ENCODE results near the gene ROMO1. TPM values are rescaled to one million over a fixed set of nuclear protein-coding genes. Genes with fewer than 3 reads are reported as not detected.

The ROMO1 gene
- total and polyA plus RNA-seq, 2 experiments from 2014 or later = 285 to 634 TPM

DNA sequence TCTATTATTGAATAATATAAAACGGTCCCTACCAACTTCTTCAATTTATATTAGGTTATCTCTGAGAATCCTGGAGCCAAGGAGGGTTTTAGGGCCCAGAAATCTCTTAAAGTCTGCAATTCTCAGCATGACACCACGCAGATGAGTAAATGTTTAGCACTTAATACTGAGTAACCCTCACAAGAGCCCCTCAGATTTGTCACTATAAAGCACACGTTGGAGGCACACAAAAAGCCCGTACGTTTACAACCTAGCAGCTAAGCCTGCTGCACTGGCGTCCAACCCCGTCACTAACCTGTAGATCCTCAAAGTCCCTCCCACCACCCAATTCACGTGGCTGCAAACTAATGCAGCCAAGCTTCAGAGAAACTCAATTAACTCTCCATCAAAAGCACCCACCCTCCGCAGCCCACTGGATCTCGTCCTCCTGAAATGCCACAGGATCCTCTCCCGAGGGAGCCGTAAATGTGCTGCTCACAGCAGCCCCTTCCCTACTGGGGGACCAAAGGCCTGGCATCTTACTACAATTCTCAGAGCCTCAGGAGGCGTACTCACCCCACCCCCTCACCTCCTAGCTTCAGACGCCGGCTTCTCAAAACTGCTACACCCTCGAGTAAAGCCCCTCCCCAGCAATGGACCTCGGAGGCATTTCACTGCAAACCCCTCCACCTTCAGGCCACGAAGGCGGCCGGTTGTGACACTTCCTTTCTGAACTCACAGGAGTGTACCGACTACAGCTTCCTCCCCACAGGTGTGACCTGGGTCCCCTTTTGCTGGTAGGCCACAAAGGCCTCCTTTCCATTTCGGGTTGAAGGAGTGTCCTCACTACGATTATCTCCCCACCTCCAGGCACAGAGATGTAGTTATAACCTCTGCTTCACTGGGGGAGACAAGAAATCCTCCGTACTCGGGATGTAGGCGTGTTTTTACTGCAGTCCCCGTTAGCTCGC is 35.4 kb upstream of the ROMO1 start:
- TF ChIP-seq, protein P1, sequence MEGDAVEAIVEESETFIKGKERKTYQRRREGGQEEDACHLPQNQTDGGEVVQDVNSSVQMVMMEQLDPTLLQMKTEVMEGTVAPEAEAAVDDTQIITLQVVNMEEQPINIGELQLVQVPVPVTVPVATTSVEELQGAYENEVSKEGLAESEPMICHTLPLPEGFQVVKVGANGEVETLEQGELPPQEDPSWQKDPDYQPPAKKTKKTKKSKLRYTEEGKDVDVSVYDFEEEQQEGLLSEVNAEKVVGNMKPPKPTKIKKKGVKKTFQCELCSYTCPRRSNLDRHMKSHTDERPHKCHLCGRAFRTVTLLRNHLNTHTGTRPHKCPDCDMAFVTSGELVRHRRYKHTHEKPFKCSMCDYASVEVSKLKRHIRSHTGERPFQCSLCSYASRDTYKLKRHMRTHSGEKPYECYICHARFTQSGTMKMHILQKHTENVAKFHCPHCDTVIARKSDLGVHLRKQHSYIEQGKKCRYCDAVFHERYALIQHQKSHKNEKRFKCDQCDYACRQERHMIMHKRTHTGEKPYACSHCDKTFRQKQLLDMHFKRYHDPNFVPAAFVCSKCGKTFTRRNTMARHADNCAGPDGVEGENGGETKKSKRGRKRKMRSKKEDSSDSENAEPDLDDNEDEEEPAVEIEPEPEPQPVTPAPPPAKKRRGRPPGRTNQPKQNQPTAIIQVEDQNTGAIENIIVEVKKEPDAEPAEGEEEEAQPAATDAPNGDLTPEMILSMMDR (IDR thresholded peaks at IDR 0.05; ENCODE audit: poor library complexity) = no peak
- no peak for TF ChIP-seq EZH2phosphoT487 (IDR thresholded peaks at IDR 0.05; ENCODE audit: low read depth, severe bottlenecking, unreplicated experiment)
- no peak for TF ChIP-seq EZH2 (IDR thresholded peaks at IDR 0.05; ENCODE audit: borderline replicate concordance)
- peak; percentile 68 for DNase-seq (ENCODE audit: low spot score)
- 1% methylated on average over 28 of the region's 28 CpGs for WGBS (ENCODE audit: low lambda C conversion rate, missing lambda C conversion rate)
- peak overlapping the region; percentile 94 for H3K27ac ChIP-seq
- H3K36me3 ChIP-seq (replicated peaks; ENCODE audit: insufficient read depth, low read depth) = no peaks in the 10 kb centered on the region
- H3K9me2 ChIP-seq (replicated peaks; ENCODE audit: insufficient read depth) = no peaks in the 10 kb centered on the region
- H3K27me3 ChIP-seq = no peaks in the 10 kb centered on the region
- H3K79me2 ChIP-seq = peaks cover 58% of the 10 kb centered on the region
- peak overlapping the region; percentile 36 for H2AFZ ChIP-seq
- H3K9me3 ChIP-seq (ENCODE audit: low read depth) = no peaks in the 10 kb centered on the region
- peak overlapping the region; percentile 97 for H3K4me2 ChIP-seq
- peak overlapping the region; percentile 94 for H3K4me3 ChIP-seq
- H3K4me1 ChIP-seq (ENCODE audit: insufficient read depth) = peaks cover 23% of the 10 kb centered on the region
- H4K20me1 ChIP-seq (ENCODE audit: insufficient read depth, poor library complexity, severe bottlenecking) = peaks cover 50% of the 10 kb centered on the region

DNA sequence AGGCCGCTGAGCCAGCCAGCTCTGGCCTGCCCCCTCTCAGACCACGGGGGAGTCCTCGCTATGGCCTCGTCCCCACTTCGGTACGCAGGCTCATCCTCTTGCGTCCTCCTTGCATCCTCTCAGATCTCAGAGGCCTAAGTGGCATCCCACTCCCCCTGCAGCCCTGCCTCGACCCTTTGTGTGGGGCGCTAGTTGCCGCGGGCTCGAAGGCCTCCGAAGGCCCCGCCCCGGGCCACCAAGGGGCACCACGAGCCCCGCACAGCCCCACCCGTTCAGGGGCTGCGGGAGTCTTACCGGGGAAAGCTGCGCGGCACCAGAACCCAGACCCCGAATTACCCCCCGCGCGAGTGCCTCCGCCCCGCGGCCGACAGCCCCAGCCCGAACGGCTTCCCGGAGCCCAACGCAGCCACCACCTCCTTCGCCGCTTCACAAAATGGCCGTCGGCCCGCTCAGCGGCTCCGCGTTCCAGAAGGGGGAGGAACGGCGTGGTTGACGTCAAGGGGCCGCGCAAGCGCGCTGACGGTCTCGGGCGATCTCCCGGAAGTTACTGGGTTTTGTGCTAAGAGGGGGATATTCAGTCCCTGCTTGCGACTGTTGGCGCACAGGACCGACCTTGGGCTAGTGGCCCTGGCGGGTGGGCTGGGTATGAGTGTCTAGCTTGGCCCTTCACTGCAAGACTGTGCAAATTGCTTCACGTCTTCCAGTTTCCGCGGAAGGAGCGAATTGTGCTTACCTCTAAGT is 34.6 kb upstream of the ROMO1 start, which contains the start of the genes CPNE1 and RBM12:
Gene CPNE1, minus strand, starts transcription at position 435 of the 741 bp plus-strand sequence. CDS start 31,977 bp downstream, outside the sequence.
Gene RBM12, minus strand, starts transcription at position 435 of the 741 bp plus-strand sequence. CDS start 9,578 bp downstream, outside the sequence.
- peak within 1 kb of the TSS; percentile 81 for H2AFZ ChIP-seq

DNA sequence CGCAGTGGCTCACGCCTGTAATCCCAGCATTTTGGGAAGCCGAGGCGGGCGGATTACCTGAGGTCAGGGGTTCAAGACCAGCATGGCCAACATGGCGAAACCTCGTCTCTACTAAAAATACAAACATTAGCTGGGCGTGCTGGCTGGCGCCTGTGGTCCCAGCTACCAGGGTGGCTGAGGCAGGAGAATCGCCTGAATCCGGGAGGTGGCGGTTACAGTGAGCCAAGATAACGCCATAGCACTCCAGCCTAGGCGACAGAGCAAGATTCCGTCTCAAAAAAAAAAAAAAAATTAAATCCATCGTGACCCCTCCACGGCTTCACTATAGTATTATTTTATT is 33.3 kb upstream of the ROMO1 start:
- Histone ChIP-seq H3K27me3 (no peaks in the 10 kb centered on the region), H3K4me1 (ENCODE audit: insufficient read depth) (peaks cover 14% of the 10 kb centered on the region), H4K20me1 (ENCODE audit: insufficient read depth, poor library complexity, severe bottlenecking) (peaks cover 29% of the 10 kb centered on the region), H3K27ac (no peak overlapping the region), H3K9me3 (ENCODE audit: low read depth) (no peaks in the 10 kb centered on the region), H3K9me2 (replicated peaks; ENCODE audit: insufficient read depth) (no peaks in the 10 kb centered on the region), H3K4me3 (no peak overlapping the region), H3K79me2 (peaks cover 37% of the 10 kb centered on the region), H3K36me3 (replicated peaks; ENCODE audit: insufficient read depth, low read depth) (no peaks in the 10 kb centered on the region), H2AFZ (no peak overlapping the region), H3K4me2 (no peak overlapping the region)
- 99% methylated on average over 17 of the region's 17 CpGs for WGBS (ENCODE audit: low lambda C conversion rate, missing lambda C conversion rate)
- TF ChIP-seq EZH2 (IDR thresholded peaks at IDR 0.05; ENCODE audit: borderline replicate concordance) (no peak), EZH2phosphoT487 (IDR thresholded peaks at IDR 0.05; ENCODE audit: low read depth, severe bottlenecking, unreplicated experiment) (no peak)
- DNase-seq (ENCODE audit: low spot score) = no peak

More for the DNA sequence above, 34.6 kb upstream of the ROMO1 start, which contains the start of the genes CPNE1 and RBM12:
- Histone ChIP-seq H3K4me3 (peak within 1 kb of the TSS; percentile 94), H3K4me1 (ENCODE audit: insufficient read depth) (peaks cover 15% of the 10 kb centered on the region), H3K9me2 (replicated peaks; ENCODE audit: insufficient read depth) (no peaks in the 10 kb centered on the region), H3K9me3 (ENCODE audit: low read depth) (no peaks in the 10 kb centered on the region), H3K27ac (peak within 1 kb of the TSS; percentile 94), H3K27me3 (no peaks in the 10 kb centered on the region), H4K20me1 (ENCODE audit: insufficient read depth, poor library complexity, severe bottlenecking) (peaks cover 42% of the 10 kb centered on the region), H3K36me3 (replicated peaks; ENCODE audit: insufficient read depth, low read depth) (no peaks in the 10 kb centered on the region), H3K79me2 (peaks cover 50% of the 10 kb centered on the region), H3K4me2 (peak within 1 kb of the TSS; percentile 97)
- WGBS (ENCODE audit: low lambda C conversion rate, missing lambda C conversion rate) = under 1% methylated on average over 49 of the region's 61 CpGs
- DNase-seq (ENCODE audit: low spot score) = peak; percentile 96
- TF ChIP-seq, protein P1 (IDR thresholded peaks at IDR 0.05; ENCODE audit: poor library complexity) = peak; percentile 4
- no peak for TF ChIP-seq EZH2 (IDR thresholded peaks at IDR 0.05; ENCODE audit: borderline replicate concordance)
- no peak for TF ChIP-seq EZH2phosphoT487 (IDR thresholded peaks at IDR 0.05; ENCODE audit: low read depth, severe bottlenecking, unreplicated experiment)
